Small intestine (tissue), 7 donors: ENCODE results near the gene ZBTB43. TPM values are rescaled to one million over a fixed set of nuclear protein-coding genes. Genes with fewer than 3 reads are reported as not detected.

ENCODE experiments used
- DNase-seq, 2 donors: peaks; one replicate each; pipeline versions ENCODE4 v3.0.0 to v3.0.0-alpha.2; 2013
- FAIRE-seq: peaks from 2 replicates; lab custom pipeline; 2012; peaks lifted over from hg19 to GRCh38; lab: Jason Lieb, UNC
- H3K27ac ChIP-seq, 3 donors: one replicate each; pipeline ENCODE4 v1.5.1; 2013; ENCODE audit warnings: low read length in 2 of 3, mild to moderate bottlenecking in 2 of 3, control low read depth in 1 of 3, inconsistent platforms in 1 of 3, low read depth in 1 of 3, moderate library complexity in 1 of 3
- H3K27me3 ChIP-seq, 3 donors: one replicate each; pipeline ENCODE4 v1.6.1; 2013; ENCODE audit warnings: low read length in 3 of 3, inconsistent platforms in 1 of 3; ENCODE audit not compliant: control insufficient read depth in 3 of 3, insufficient read depth in 3 of 3
- H3K36me3 ChIP-seq, 3 donors: one replicate each; pipeline ENCODE4 v1.6.1; 2013; ENCODE audit warnings: low read length in 3 of 3, inconsistent platforms in 1 of 3, low read depth in 1 of 3, mild to moderate bottlenecking in 1 of 3, moderate library complexity in 1 of 3; ENCODE audit not compliant: control insufficient read depth in 3 of 3, insufficient read depth in 2 of 3
- H3K4me1 ChIP-seq, 3 donors: one replicate each; pipeline ENCODE4 v1.6.1; 2013; ENCODE audit warnings: low read length in 2 of 3, inconsistent platforms in 1 of 3, low read depth in 1 of 3, mild to moderate bottlenecking in 1 of 3, moderate library complexity in 1 of 3; ENCODE audit not compliant: control insufficient read depth in 3 of 3, insufficient read depth in 2 of 3
- H3K4me3 ChIP-seq, 3 donors: one replicate each; pipeline ENCODE4 v1.5.1; 2013; ENCODE audit warnings: low read length in 3 of 3, control low read depth in 1 of 3, inconsistent platforms in 1 of 3, low read depth in 1 of 3, mild to moderate bottlenecking in 1 of 3, moderate library complexity in 1 of 3
- H3K9me3 ChIP-seq, 2 donors: one replicate each; pipeline ENCODE4 v1.6.1; 2013; ENCODE audit warnings: low read depth in 1 of 2, low read length in 1 of 2; ENCODE audit not compliant: control insufficient read depth in 2 of 2, insufficient read depth in 1 of 2
- WGBS, 3 donors: extraction: QIAGEN DNeasy Blood & Tissue Kit; methylation state at CpG; one replicate each; pipeline ENCODE4 v1.1.7; 2013; 5-methylcytosine and 5-hydroxymethylcytosine counted together
- polyA plus RNA-seq, 4 donors: library from polyadenylated mRNA; stranded (reverse) in 3 of 4; unstranded in 1 of 4; fragments of 200-250 nt in 3 of 4; fragments of 120-200 nt in 1 of 4; gene quantifications; one replicate each; pipeline versions ENCODE4 v1.2.1 to v1.2.3, GENCODE V29; 2013
- donor health status: healthy with polysubstance abuse.
- donor health status: control.
- donor health status: control.
- donor health status: Bipolar disorder and iron deficiency.
- donor health status: healthy.

Gene ZBTB43
- polyA plus RNA-seq, 4 donors, result 2.2 to 10.6 (median 4.3) TPM

GRCh38 chr9:126860077-126860756 is 55.4 kb downstream of the ZBTB43 start, which contains the start of gene ZBTB34:
TSS of gene ZBTB34 (plus strand) at chr9:126860639. CDS start at chr9:126879400, 18,761 bp downstream.
- FAIRE-seq, result no peak
- H3K27me3 ChIP-seq, result peaks cover 0 to 4% (median 0%) of the 10 kb centered on the region in 3 donors
- peak within 1 kb of the TSS; percentile 67 to 96 (median 71) for H3K4me3 ChIP-seq
- H3K4me1 ChIP-seq, result peaks cover 0 to 17% (median 16%) of the 10 kb centered on the region in 3 donors
- H3K9me3 ChIP-seq, result no peaks in the 10 kb centered on the region
- WGBS, 3 donors, result 0% methylated on average over 16 to 67 of the region's 67 CpGs
- peak; percentile 57 to 89 for DNase-seq
- H3K27ac ChIP-seq, result peak within 1 kb of the TSS; percentile 82 to 95 (median 87)
- H3K36me3 ChIP-seq, result peaks cover 0 to 6% (median 3%) of the 10 kb centered on the region in 3 donors

- Histone ChIP-seq H3K9me3 (no peaks in the 10 kb centered on the region), H3K4me1 (peaks cover 0 to 17% (median 16%) of the 10 kb centered on the region in 3 donors), H3K4me3 (peak overlapping the region; percentile 67 to 96 (median 71)), H3K36me3 (peaks cover 0 to 7% (median 3%) of the 10 kb centered on the region in 3 donors), H3K27me3 (peaks cover 0 to 3% (median 0%) of the 10 kb centered on the region in 3 donors), H3K27ac (peak overlapping the region; percentile 73 to 95 (median 82))
- WGBS, 3 donors, result 0 to 1% (median 1%) methylated on average over 31 to 71 of the region's 71 CpGs
- FAIRE-seq (no peak), DNase-seq (peak; percentile 30 to 69)
These were observed 56.1 kb downstream of the ZBTB43 start for GRCh38 chr9:126860757-126861466.

- WGBS, 3 donors, result 13 to 24% (median 20%) methylated on average over 3 of the region's 3 CpGs
- H3K9me3 ChIP-seq, result no peaks in the 10 kb centered on the region
- no peaks in the 10 kb centered on the region for H3K27me3 ChIP-seq
- peaks cover 0 to 17% (median 16%) of the 10 kb centered on the region in 3 donors for H3K4me1 ChIP-seq
- FAIRE-seq, result no peak
- H3K36me3 ChIP-seq, result peaks cover 0 to 11% (median 3%) of the 10 kb centered on the region in 3 donors
- peak; percentile 6 to 28 for DNase-seq
- peak overlapping the region in 2 of 3 donors; percentile 33 to 73 for H3K27ac ChIP-seq
- peak overlapping the region in 2 of 3 donors; percentile 67 to 71 for H3K4me3 ChIP-seq
These were observed 56.9 kb downstream of the ZBTB43 start for GRCh38 chr9:126861707-126862103.

GRCh38 chr9:126862104-126862761 is 57.4 kb downstream of the ZBTB43 start:
- Histone ChIP-seq H3K36me3 (peaks cover 0 to 11% (median 3%) of the 10 kb centered on the region in 3 donors), H3K4me1 (peaks cover 0 to 17% (median 16%) of the 10 kb centered on the region in 3 donors), H3K4me3 (peak overlapping the region in 2 of 3 donors; percentile 67 to 71), H3K27ac (peak overlapping the region in 2 of 3 donors; percentile 33 to 73), H3K9me3 (no peaks in the 10 kb centered on the region), H3K27me3 (no peaks in the 10 kb centered on the region)
- WGBS, 3 donors, result 21 to 29% (median 27%) methylated on average over 11 of the region's 11 CpGs
- DNase-seq (peak; percentile 37 to 46), FAIRE-seq (no peak)

GRCh38 chr9:126864771-126865170 is 59.9 kb downstream of the ZBTB43 start:
- Histone ChIP-seq H3K27me3 (no peaks in the 10 kb centered on the region), H3K36me3 (peaks cover 0 to 25% (median 3%) of the 10 kb centered on the region in 3 donors), H3K27ac (no peak overlapping the region), H3K4me3 (no peak overlapping the region), H3K9me3 (no peaks in the 10 kb centered on the region), H3K4me1 (peaks cover 0 to 17% (median 15%) of the 10 kb centered on the region in 3 donors)
- WGBS, 3 donors, result 64 to 72% (median 71%) methylated on average over 2 of the region's 2 CpGs
- DNase-seq, result no peak
- no peak for FAIRE-seq

GRCh38 chr9:126869368-126869767 is 64.5 kb downstream of the ZBTB43 start:
- Histone ChIP-seq H3K4me1 (no peaks in the 10 kb centered on the region), H3K27me3 (no peaks in the 10 kb centered on the region), H3K27ac (no peak overlapping the region), H3K9me3 (no peaks in the 10 kb centered on the region), H3K36me3 (peaks cover 0 to 33% (median 0%) of the 10 kb centered on the region in 3 donors), H3K4me3 (no peak overlapping the region)
- FAIRE-seq (no peak), DNase-seq (no peak)
- 87 to 96% (median 95%) methylated on average over 7 of the region's 7 CpGs for WGBS, 3 donors

GRCh38 chr9:126872516-126872915 is 67.7 kb downstream of the ZBTB43 start:
- Histone ChIP-seq H3K27ac (no peak overlapping the region), H3K9me3 (no peaks in the 10 kb centered on the region), H3K27me3 (no peaks in the 10 kb centered on the region), H3K4me3 (no peak overlapping the region), H3K36me3 (peaks cover 0 to 25% (median 0%) of the 10 kb centered on the region in 3 donors), H3K4me1 (no peaks in the 10 kb centered on the region)
- no peak for DNase-seq
- 79 to 93% (median 85%) methylated on average over 4 of the region's 4 CpGs for WGBS, 3 donors
- no peak for FAIRE-seq
